ENCODE results near the gene TBPL1. TPM values are rescaled to one million over a fixed set of nuclear protein-coding genes. Genes with fewer than 3 reads are reported as not detected.

Gene TBPL1
- total and polyA plus RNA-seq, 12 donors = 5.1 to 21.0 (median 16.8) TPM

DNA sequence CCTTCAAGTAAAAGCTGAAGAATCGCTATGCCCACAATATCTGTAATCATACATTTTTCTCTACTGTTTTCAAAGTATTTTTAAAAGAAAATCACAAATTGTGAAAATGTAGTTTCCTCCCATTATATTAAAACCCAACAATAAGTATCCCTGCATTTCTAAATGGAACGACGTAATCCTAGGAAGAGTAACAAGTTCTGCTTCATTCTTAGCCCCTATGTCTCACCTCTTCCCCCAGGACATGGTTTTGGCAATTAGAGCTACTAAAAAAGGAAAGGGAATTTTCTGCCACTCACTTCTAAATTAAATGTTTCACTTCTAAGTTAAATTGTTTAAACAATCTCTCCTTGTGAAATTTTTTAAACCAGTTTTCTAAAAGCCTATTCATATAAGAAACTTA is 47.4 kb downstream of the TBPL1 start:
- TF ChIP-seq POLR2A (IDR thresholded peaks at IDR 0.05) = no peak
- TF ChIP-seq, protein P1, sequence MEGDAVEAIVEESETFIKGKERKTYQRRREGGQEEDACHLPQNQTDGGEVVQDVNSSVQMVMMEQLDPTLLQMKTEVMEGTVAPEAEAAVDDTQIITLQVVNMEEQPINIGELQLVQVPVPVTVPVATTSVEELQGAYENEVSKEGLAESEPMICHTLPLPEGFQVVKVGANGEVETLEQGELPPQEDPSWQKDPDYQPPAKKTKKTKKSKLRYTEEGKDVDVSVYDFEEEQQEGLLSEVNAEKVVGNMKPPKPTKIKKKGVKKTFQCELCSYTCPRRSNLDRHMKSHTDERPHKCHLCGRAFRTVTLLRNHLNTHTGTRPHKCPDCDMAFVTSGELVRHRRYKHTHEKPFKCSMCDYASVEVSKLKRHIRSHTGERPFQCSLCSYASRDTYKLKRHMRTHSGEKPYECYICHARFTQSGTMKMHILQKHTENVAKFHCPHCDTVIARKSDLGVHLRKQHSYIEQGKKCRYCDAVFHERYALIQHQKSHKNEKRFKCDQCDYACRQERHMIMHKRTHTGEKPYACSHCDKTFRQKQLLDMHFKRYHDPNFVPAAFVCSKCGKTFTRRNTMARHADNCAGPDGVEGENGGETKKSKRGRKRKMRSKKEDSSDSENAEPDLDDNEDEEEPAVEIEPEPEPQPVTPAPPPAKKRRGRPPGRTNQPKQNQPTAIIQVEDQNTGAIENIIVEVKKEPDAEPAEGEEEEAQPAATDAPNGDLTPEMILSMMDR (IDR thresholded peaks at IDR 0.05) = no peak

DNA sequence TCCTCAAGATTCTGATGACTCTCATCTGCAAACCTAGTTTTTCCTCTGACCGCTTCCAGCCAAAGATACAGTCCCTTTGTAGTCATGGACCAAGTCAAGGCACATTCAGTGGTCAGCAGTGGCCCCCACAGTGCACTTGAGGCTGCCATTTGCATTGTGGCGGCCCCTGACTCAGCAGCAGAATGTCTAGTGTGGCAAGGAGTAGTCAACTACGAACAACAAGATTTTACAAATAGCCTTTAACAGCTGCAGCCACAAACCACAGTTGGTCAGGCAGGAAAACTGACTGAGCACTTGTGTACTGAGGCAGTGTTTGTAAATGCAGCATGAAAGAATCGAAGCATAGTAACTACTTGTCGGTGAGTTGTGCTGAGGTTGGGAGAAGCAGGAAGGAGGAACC is 49.8 kb downstream of the TBPL1 start:
- no peak overlapping the region for H3K27ac ChIP-seq
- intact Hi-C loops (cut with DNase I) = no loop called here

More for the DNA sequence above, 47.4 kb downstream of the TBPL1 start:
- Histone ChIP-seq H3K27ac (no peak overlapping the region), H3K4me3 (no peak overlapping the region), H3K4me1 (replicated peaks in 1 of 2) (no peaks in the 10 kb centered on the region), H3K36me3 (replicated peaks in 1 of 2) (no peaks in the 10 kb centered on the region), H3K9me3 (replicated peaks in 1 of 3) (no peaks in the 10 kb centered on the region), H3K27me3 (no peaks in the 10 kb centered on the region)
- DNase-seq = no peak
- WGBS, 4 donors = 60 to 65% (median 64%) methylated on average over 3 of the region's 3 CpGs
- intact Hi-C loops (cut with DNase I) = no loop called here

DNA sequence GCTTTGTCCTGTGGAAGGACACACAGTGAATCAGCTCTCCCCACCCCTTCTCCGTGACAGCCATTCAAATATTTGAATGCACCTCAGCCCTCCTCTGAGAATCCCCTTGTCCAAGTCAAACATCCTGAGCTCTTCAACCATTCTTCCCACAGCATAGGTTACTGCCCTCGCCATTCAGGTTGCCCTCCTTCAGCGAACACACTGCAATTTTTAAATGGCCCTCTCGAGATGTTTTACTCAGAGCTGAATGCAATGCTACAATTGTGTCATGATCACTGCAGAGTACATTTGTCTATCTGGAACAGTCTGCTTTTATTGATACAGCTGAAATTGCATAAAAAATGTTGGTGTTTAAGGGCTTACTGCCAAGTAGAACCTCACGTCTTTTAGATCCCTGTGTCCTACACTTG is 50.5 kb downstream of the TBPL1 start:
- Histone ChIP-seq H3K27ac (no peak overlapping the region), H3K9me3 (replicated peaks in 1 of 3) (no peaks in the 10 kb centered on the region), H3K36me3 (replicated peaks in 1 of 2) (no peaks in the 10 kb centered on the region), H3K4me1 (replicated peaks in 1 of 2) (no peaks in the 10 kb centered on the region), H3K27me3 (no peaks in the 10 kb centered on the region), H3K4me3 (no peak overlapping the region)
- no peak for DNase-seq
- WGBS, 4 donors = 65 to 82% (median 74%) methylated on average over 5 of the region's 5 CpGs
- no peak for TF ChIP-seq POLR2A (IDR thresholded peaks at IDR 0.05)
- TF ChIP-seq, protein P1 (IDR thresholded peaks at IDR 0.05) = no peak
- intact Hi-C loops (cut with DNase I) = no loop called here

More for the DNA sequence above, 49.8 kb downstream of the TBPL1 start:
- TF ChIP-seq POLR2A (IDR thresholded peaks at IDR 0.05) = no peak
- TF ChIP-seq, protein P1 (IDR thresholded peaks at IDR 0.05) = no peak
- Histone ChIP-seq H3K4me1 (replicated peaks in 1 of 2) (no peaks in the 10 kb centered on the region), H3K27me3 (no peaks in the 10 kb centered on the region), H3K4me3 (no peak overlapping the region), H3K36me3 (replicated peaks in 1 of 2) (no peaks in the 10 kb centered on the region), H3K9me3 (replicated peaks in 1 of 3) (no peaks in the 10 kb centered on the region)
- 66 to 88% (median 85%) methylated on average over 5 of the region's 5 CpGs for WGBS, 4 donors
- no peak for DNase-seq

DNA sequence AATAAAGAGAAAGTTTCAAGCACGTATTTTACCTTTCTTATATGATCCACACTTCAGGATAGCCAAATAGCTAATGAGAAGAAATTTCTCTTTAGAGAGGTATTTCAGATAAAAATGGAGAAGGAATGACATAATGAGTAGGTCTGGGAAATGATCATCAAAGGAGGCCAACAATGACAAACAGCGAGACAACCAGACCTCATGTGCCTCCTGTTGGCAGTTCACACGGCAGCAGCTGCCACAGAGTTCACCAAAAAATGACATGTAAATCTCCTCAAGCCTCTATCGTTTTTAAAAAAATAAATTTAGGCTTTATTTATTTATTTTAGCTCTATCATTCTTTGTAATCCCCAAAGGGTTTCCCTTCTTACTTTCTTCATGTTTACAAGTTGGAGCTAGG is 51.7 kb downstream of the TBPL1 start:
- Histone ChIP-seq H3K9me3 (replicated peaks in 1 of 3) (no peaks in the 10 kb centered on the region), H3K4me1 (replicated peaks in 1 of 2) (no peaks in the 10 kb centered on the region), H3K4me3 (no peak overlapping the region), H3K27ac (no peak overlapping the region), H3K36me3 (replicated peaks in 1 of 2) (no peaks in the 10 kb centered on the region), H3K27me3 (no peaks in the 10 kb centered on the region)
- no peak for DNase-seq
- intact Hi-C loops (cut with DNase I) = no loop called here
- 71 to 81% (median 78%) methylated on average over 4 of the region's 4 CpGs for WGBS, 4 donors
- TF ChIP-seq, protein P1 (IDR thresholded peaks at IDR 0.05) = no peak
- TF ChIP-seq POLR2A (IDR thresholded peaks at IDR 0.05) = no peak

All from adrenal gland (tissue), 12 donors.